Measurements from ENCODE around the gene ATXN10.

Gene ATXN10

GRCh38 chr22:45690008-45690407 lies 18.4 kb downstream of the ATXN10 start:
- TF ChIP-seq CTCF (IDR thresholded peaks at IDR 0.05; ENCODE audit: low read depth, low read length) (no peak), MAX (IDR thresholded peaks at IDR 0.05; ENCODE audit: low read depth, low read length) (no peak)
- DNase-seq (ENCODE audit: low read depth), result no peak
- no peak overlapping the region for H3K4me3 ChIP-seq (ENCODE audit: low read depth, low read length)

- no peak overlapping the region for H3K4me3 ChIP-seq (ENCODE audit: low read depth, low read length)
- no peak for DNase-seq (ENCODE audit: low read depth)
- TF ChIP-seq MAX (IDR thresholded peaks at IDR 0.05; ENCODE audit: low read depth, low read length), result no peak
- TF ChIP-seq POLR2A (IDR thresholded peaks at IDR 0.05; ENCODE audit: extremely low read depth, insufficient read length), result no peak
- no peak for TF ChIP-seq CTCF (IDR thresholded peaks at IDR 0.05; ENCODE audit: low read depth, low read length)
- no peak for TF ChIP-seq MYC (IDR thresholded peaks at IDR 0.05; ENCODE audit: low read depth, low read length)
These were observed 20.9 kb downstream of the ATXN10 start for GRCh38 chr22:45692549-45692948.

- TF ChIP-seq CTCF (IDR thresholded peaks at IDR 0.05; ENCODE audit: low read depth, low read length) (no peak), MYC (IDR thresholded peaks at IDR 0.05; ENCODE audit: low read depth, low read length) (no peak), MAX (IDR thresholded peaks at IDR 0.05; ENCODE audit: low read depth, low read length) (no peak), POLR2A (IDR thresholded peaks at IDR 0.05; ENCODE audit: extremely low read depth, insufficient read length) (no peak)
- no peak overlapping the region for H3K4me3 ChIP-seq (ENCODE audit: low read depth, low read length)
- no peak for DNase-seq (ENCODE audit: low read depth)
These were observed 22.2 kb downstream of the ATXN10 start for GRCh38 chr22:45693835-45694234.

- TF ChIP-seq POLR2A (IDR thresholded peaks at IDR 0.05; ENCODE audit: extremely low read depth, insufficient read length) (no peak), MYC (IDR thresholded peaks at IDR 0.05; ENCODE audit: low read depth, low read length) (no peak), MAX (IDR thresholded peaks at IDR 0.05; ENCODE audit: low read depth, low read length) (no peak), CTCF (IDR thresholded peaks at IDR 0.05; ENCODE audit: low read depth, low read length) (no peak)
- no peak overlapping the region for H3K4me3 ChIP-seq (ENCODE audit: low read depth, low read length)
- peak; percentile 17 for DNase-seq (ENCODE audit: low read depth)
These were observed 24.6 kb downstream of the ATXN10 start for GRCh38 chr22:45696227-45696626.

GRCh38 chr22:45698094-45698493 lies 26.5 kb downstream of the ATXN10 start:
- H3K4me3 ChIP-seq (ENCODE audit: low read depth, low read length), result no peak overlapping the region
- no peak for DNase-seq (ENCODE audit: low read depth)
- TF ChIP-seq POLR2A (IDR thresholded peaks at IDR 0.05; ENCODE audit: extremely low read depth, insufficient read length) (no peak), MAX (IDR thresholded peaks at IDR 0.05; ENCODE audit: low read depth, low read length) (no peak), CTCF (IDR thresholded peaks at IDR 0.05; ENCODE audit: low read depth, low read length) (no peak), MYC (IDR thresholded peaks at IDR 0.05; ENCODE audit: low read depth, low read length) (no peak)

GRCh38 chr22:45702981-45703380 lies 31.3 kb downstream of the ATXN10 start:
- TF ChIP-seq MAX (IDR thresholded peaks at IDR 0.05; ENCODE audit: low read depth, low read length) (no peak), CTCF (IDR thresholded peaks at IDR 0.05; ENCODE audit: low read depth, low read length) (no peak), MYC (IDR thresholded peaks at IDR 0.05; ENCODE audit: low read depth, low read length) (no peak), POLR2A (IDR thresholded peaks at IDR 0.05; ENCODE audit: extremely low read depth, insufficient read length) (no peak)
- DNase-seq (ENCODE audit: low read depth), result no peak
- H3K4me3 ChIP-seq (ENCODE audit: low read depth, low read length), result no peak overlapping the region

Measured in NB4 (cell line).